PC-3 (cell line): ENCODE data around the gene GPS1.

Experiments used
- CTCF ChIP-seq: fragments of 300-600 bp; sonication (generic); conservative IDR thresholded peaks from 2 replicates; pipeline ENCODE4 v1.5.1; 2017; ENCODE audit warnings: antibody characterized with exemption, low read depth, mild to moderate bottlenecking, low read length
- EZH2 ChIP-seq: fragments of 300-600 bp; sonication (generic); IDR thresholded peaks from one replicate; pipeline ENCODE4 v1.6.1; 2017; ENCODE audit warnings: antibody characterized with exemption, mild to moderate bottlenecking, low read length; ENCODE audit not compliant: unreplicated experiment

- TF ChIP-seq EZH2 (no peak), CTCF (no peak)
These were observed 21.7 kb downstream of the GPS1 start for GRCh38 chr17:82073446-82073845.
